HepG2 (cell line): ENCODE results near the gene RICTOR. TPM values are rescaled to one million over a fixed set of nuclear protein-coding genes. Genes with fewer than 3 reads are reported as not detected.

Source experiments
- CHD2 ChIP-seq: IDR thresholded peaks from 2 replicates; pipeline ENCODE4 v1.6.1; 2011; ENCODE audit warnings: low read depth, low read length, improper control_type of control experiment
- ELF1 ChIP-seq: sonication (generic); formaldehyde crosslinking; IDR thresholded peaks from 2 replicates; pipeline ENCODE4 v1.4.0; 2020; ENCODE audit warnings: missing genetic modification reagents
- MED1 ChIP-seq: sonication (generic); formaldehyde crosslinking; IDR thresholded peaks from 2 replicates; pipeline ENCODE4 v1.4.0; 2020; ENCODE audit warnings: missing genetic modification reagents
- MIER3 ChIP-seq: IDR thresholded peaks from 2 replicates; pipeline ENCODE4 v1.6.1; 2016; ENCODE audit warnings: missing compliant biosample characterization, borderline replicate concordance
- PRMT3 ChIP-seq: sonication (generic); formaldehyde crosslinking; IDR thresholded peaks from 2 replicates; pipeline ENCODE4 v1.8.1; 2022; ENCODE audit warnings: low read depth, mild to moderate bottlenecking, moderate library complexity, missing genetic modification reagents, borderline replicate concordance
- SCMH1 ChIP-seq: sonication (generic); formaldehyde crosslinking; IDR thresholded peaks from 2 replicates; pipeline ENCODE4 v1.9.0; 2021; ENCODE audit warnings: missing genetic modification reagents, mild to moderate bottlenecking, borderline replicate concordance
- YEATS4 ChIP-seq: sonication (generic); formaldehyde crosslinking; IDR thresholded peaks from 2 replicates; pipeline ENCODE4 v1.4.0; 2020; ENCODE audit warnings: missing genetic modification reagents, borderline replicate concordance
- ZFP36 ChIP-seq: fragments of 150-350 bp; IDR thresholded peaks from 2 replicates; pipeline ENCODE4 v1.6.1; 2018; ENCODE audit warnings: borderline replicate concordance, low read length, low read depth; ENCODE audit not compliant: partially characterized antibody
- ZNF180 ChIP-seq: sonication (generic); formaldehyde crosslinking; IDR thresholded peaks from 2 replicates; pipeline ENCODE4 v1.4.0; 2020; ENCODE audit warnings: low read depth, missing genetic modification reagents, borderline replicate concordance
- ZNF207 ChIP-seq: fragments of 450-650 bp; IDR thresholded peaks from 2 replicates; pipeline ENCODE4 v1.6.1; 2016; ENCODE audit warnings: antibody characterized with exemption, borderline replicate concordance
- ZNF225 ChIP-seq: sonication (generic); formaldehyde crosslinking; IDR thresholded peaks from 2 replicates; pipeline ENCODE4 v1.4.0; 2020; ENCODE audit warnings: mild to moderate bottlenecking, missing genetic modification reagents
- ZNF451 ChIP-seq: sonication (generic); formaldehyde crosslinking; IDR thresholded peaks from 2 replicates; pipeline ENCODE4 v1.5.0; 2020; ENCODE audit warnings: mild to moderate bottlenecking, missing genetic modification reagents
- ZNF674 ChIP-seq: sonication (generic); formaldehyde crosslinking; IDR thresholded peaks from 2 replicates; pipeline ENCODE4 v1.5.0; 2020; ENCODE audit warnings: low read depth, mild to moderate bottlenecking, missing genetic modification reagents
- ZSCAN12 ChIP-seq: sonication (generic); formaldehyde crosslinking; IDR thresholded peaks from 2 replicates; pipeline ENCODE4 v1.9.0; 2021; ENCODE audit warnings: mild to moderate bottlenecking, missing genetic modification reagents
- polyA plus RNA-seq, 8 experiments: library from polyadenylated mRNA; depleted of rRNA in 3 of 8; stranded (reverse) in 7 of 8; unstranded in 1 of 8; fragments of >200 nt; fragmentation: Illumina TruSeq in 4 of 8; extraction: Trizol in 4 of 8; gene quantifications; 2 replicates each; pipeline versions ENCODE4 v1.2.1 to v1.2.3, GENCODE V29; 2011 to 2016; ENCODE audit warnings: low read depth in 4 of 8, missing spikeins in 1 of 8, mixed read lengths in 1 of 8; ENCODE audit not compliant: insufficient read depth in 1 of 8
- total RNA-seq, 5 experiments: library from RNA; depleted of rRNA; stranded (reverse); fragments of >200 nt; fragmentation: Illumina TruSeq; extraction: Trizol; gene quantifications; 2 replicates each; pipeline ENCODE4 v1.2.3, GENCODE V29; 2016; ENCODE audit warnings: low read depth in 1 of 5
- TF ChIP-seq, protein P1 (sequence below): sonication (generic); formaldehyde crosslinking; IDR thresholded peaks from 2 replicates; pipeline ENCODE4 v1.4.0; 2020; ENCODE audit warnings: missing genetic modification reagents
- TF ChIP-seq, protein P2 (sequence below): sonication (generic); formaldehyde crosslinking; IDR thresholded peaks from 2 replicates; pipeline ENCODE4 v1.4.0; 2020; ENCODE audit warnings: mild to moderate bottlenecking, missing genetic modification reagents
- TF ChIP-seq, protein P3 (sequence below): sonication (generic); formaldehyde crosslinking; conservative IDR thresholded peaks from 2 replicates; pipeline ENCODE4 v1.4.0; 2020; ENCODE audit warnings: missing genetic modification reagents
- TF ChIP-seq, protein P4 (sequence below): sonication (generic); formaldehyde crosslinking; IDR thresholded peaks from 2 replicates; pipeline ENCODE4 v1.5.0; 2020; ENCODE audit warnings: missing genetic modification reagents, mild to moderate bottlenecking, borderline replicate concordance
- TF ChIP-seq, protein P5 (sequence below): IDR thresholded peaks from 2 replicates; pipeline ENCODE4 v1.6.1; 2016; ENCODE audit warnings: mild to moderate bottlenecking, missing biosample characterization, missing genetic modification reagents
- TF ChIP-seq, protein P6 (sequence below): sonication (generic); formaldehyde crosslinking; IDR thresholded peaks from 2 replicates; pipeline ENCODE4 v1.5.0; 2020; ENCODE audit warnings: missing genetic modification reagents

The RICTOR gene
- total and polyA plus RNA-seq, 2 of the 13 experiments (the other 11 are each of a cell fraction or from before 2014, with no cell fraction given): 10.7 to 15.4 TPM

DNA sequence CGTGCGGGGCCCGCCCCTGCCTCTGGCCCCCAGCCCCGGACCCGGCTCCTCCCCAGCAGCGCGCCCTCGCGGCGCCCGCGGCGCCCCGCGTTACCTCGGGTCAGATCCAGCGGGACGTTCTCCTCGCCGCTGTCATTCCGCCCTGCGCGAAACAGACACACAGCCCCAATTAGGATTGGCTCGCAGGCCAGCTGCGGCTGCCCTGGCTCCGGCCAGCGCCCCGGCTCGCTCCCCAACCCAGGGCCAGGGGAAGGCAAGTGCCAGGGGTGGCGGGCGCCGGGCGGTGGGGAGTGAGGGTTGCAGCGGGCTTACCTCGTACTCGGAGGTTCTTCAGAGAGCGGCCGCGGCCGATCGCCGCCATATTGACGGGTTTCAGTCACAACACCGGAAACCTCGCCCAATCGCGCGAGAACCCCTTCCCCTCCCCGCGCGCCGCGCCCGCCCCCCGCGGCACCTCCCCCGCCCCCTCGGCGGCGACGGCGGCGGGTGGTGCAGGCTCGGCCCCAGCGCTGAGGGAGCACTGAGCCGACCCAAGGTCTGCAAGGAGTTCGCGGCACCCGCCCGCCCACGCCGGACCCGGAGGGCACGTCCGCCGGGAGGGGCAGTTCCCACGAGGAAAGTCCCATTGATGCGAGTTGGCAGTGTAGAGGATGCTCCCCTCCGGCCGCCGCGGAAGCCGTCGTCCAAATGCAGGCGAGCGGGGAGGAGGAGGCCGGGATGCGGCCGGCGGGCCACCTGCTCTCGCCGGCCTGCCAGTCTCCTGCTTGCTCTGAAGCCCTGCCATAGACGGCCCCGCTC lies at the start of gene RICTOR (continued):
- TF ChIP-seq, protein P1, sequence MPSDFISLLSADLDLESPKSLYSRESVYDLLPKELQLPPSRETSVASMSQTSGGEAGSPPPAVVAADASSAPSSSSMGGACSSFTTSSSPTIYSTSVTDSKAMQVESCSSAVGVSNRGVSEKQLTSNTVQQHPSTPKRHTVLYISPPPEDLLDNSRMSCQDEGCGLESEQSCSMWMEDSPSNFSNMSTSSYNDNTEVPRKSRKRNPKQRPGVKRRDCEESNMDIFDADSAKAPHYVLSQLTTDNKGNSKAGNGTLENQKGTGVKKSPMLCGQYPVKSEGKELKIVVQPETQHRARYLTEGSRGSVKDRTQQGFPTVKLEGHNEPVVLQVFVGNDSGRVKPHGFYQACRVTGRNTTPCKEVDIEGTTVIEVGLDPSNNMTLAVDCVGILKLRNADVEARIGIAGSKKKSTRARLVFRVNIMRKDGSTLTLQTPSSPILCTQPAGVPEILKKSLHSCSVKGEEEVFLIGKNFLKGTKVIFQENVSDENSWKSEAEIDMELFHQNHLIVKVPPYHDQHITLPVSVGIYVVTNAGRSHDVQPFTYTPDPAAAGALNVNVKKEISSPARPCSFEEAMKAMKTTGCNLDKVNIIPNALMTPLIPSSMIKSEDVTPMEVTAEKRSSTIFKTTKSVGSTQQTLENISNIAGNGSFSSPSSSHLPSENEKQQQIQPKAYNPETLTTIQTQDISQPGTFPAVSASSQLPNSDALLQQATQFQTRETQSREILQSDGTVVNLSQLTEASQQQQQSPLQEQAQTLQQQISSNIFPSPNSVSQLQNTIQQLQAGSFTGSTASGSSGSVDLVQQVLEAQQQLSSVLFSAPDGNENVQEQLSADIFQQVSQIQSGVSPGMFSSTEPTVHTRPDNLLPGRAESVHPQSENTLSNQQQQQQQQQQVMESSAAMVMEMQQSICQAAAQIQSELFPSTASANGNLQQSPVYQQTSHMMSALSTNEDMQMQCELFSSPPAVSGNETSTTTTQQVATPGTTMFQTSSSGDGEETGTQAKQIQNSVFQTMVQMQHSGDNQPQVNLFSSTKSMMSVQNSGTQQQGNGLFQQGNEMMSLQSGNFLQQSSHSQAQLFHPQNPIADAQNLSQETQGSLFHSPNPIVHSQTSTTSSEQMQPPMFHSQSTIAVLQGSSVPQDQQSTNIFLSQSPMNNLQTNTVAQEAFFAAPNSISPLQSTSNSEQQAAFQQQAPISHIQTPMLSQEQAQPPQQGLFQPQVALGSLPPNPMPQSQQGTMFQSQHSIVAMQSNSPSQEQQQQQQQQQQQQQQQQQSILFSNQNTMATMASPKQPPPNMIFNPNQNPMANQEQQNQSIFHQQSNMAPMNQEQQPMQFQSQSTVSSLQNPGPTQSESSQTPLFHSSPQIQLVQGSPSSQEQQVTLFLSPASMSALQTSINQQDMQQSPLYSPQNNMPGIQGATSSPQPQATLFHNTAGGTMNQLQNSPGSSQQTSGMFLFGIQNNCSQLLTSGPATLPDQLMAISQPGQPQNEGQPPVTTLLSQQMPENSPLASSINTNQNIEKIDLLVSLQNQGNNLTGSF (CRISPR knock-in tag): no peak
- TF ChIP-seq CHD2: peak; percentile 95
- TF ChIP-seq, protein P2, sequence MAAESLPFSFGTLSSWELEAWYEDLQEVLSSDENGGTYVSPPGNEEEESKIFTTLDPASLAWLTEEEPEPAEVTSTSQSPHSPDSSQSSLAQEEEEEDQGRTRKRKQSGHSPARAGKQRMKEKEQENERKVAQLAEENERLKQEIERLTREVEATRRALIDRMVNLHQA (CRISPR knock-in tag): no peak
- peak; percentile 87 for TF ChIP-seq YEATS4
- TF ChIP-seq, protein P3, sequence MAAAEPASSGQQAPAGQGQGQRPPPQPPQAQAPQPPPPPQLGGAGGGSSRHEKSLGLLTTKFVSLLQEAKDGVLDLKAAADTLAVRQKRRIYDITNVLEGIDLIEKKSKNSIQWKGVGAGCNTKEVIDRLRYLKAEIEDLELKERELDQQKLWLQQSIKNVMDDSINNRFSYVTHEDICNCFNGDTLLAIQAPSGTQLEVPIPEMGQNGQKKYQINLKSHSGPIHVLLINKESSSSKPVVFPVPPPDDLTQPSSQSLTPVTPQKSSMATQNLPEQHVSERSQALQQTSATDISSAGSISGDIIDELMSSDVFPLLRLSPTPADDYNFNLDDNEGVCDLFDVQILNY: 0 out of 2 replicates have a peak, but pooled peaks have one; percentile 20
- 0 out of 2 replicates have a peak, but pooled peaks have one; percentile 30 for TF ChIP-seq PRMT3 (CRISPR knock-in tag)
- TF ChIP-seq MIER3 (CRISPR knock-in tag): no peak; the same call in 1 of the 2 replicates
- TF ChIP-seq ZNF674 (CRISPR knock-in tag): 0 out of 2 replicates have a peak, but pooled peaks have one; percentile 25
- no peak for TF ChIP-seq ZSCAN12 (CRISPR knock-in tag)
- 0 out of 2 replicates have a peak, but pooled peaks have one; percentile 29 for TF ChIP-seq ELF1
- TF ChIP-seq, protein P4, sequence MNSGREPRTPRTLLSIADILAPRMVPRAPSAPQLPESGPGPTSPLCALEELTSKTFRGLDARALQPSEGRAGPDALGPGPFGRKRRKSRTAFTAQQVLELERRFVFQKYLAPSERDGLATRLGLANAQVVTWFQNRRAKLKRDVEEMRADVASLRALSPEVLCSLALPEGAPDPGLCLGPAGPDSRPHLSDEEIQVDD (CRISPR knock-in tag): peak; percentile 58; the same call in 1 of the 2 replicates
- TF ChIP-seq SCMH1: no peak
- TF ChIP-seq ZNF451 (CRISPR knock-in tag): no peak
- TF ChIP-seq ZNF207: no peak
- peak; percentile 53; the same call in 1 of the 2 replicates for TF ChIP-seq ZNF225 (CRISPR knock-in tag)
- TF ChIP-seq, protein P5, sequence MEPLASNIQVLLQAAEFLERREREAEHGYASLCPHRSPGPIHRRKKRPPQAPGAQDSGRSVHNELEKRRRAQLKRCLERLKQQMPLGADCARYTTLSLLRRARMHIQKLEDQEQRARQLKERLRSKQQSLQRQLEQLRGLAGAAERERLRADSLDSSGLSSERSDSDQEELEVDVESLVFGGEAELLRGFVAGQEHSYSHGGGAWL (CRISPR knock-in tag): peak; percentile 1; the same call in 1 of the 2 replicates
- TF ChIP-seq ZFP36: no peak
- peak; percentile 48 for TF ChIP-seq MED1 (CRISPR knock-in tag)
- TF ChIP-seq ZNF180 (CRISPR knock-in tag): no peak
- TF ChIP-seq, protein P6, sequence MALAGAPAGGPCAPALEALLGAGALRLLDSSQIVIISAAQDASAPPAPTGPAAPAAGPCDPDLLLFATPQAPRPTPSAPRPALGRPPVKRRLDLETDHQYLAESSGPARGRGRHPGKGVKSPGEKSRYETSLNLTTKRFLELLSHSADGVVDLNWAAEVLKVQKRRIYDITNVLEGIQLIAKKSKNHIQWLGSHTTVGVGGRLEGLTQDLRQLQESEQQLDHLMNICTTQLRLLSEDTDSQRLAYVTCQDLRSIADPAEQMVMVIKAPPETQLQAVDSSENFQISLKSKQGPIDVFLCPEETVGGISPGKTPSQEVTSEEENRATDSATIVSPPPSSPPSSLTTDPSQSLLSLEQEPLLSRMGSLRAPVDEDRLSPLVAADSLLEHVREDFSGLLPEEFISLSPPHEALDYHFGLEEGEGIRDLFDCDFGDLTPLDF (CRISPR knock-in tag): 0 out of 2 replicates have a peak, but pooled peaks have one; percentile 52
